Esophagus mucosa (tissue), 1 donor: Measurements from ENCODE around the gene KBTBD12. TPM values are rescaled to one million over a fixed set of nuclear protein-coding genes. Genes with fewer than 3 reads are reported as not detected.

ENCODE experiments used
- ATAC-seq: fragments of 200-7000 bp; cut with Tn5 transposase; one replicate; pipeline ENCODE4 v1.9.1; 2020
- total RNA-seq: library from RNA; stranded (reverse); gene quantifications from one replicate; pipeline ENCODE4 v1.2.4, GENCODE V29; 2023
- donor health status: DM: yes; HTN: yes; CAD: no.

The KBTBD12 gene
- total RNA-seq = not detected

- no peak for ATAC-seq
Observed at GRCh38 chr3:127915115-127915936, at the start of gene KBTBD12. Gene KBTBD12, plus strand, starts transcription at chr3:127915232. Its CDS starts 7,830 bp downstream, at chr3:127923062.

- ATAC-seq = no peak
Observed at GRCh38 chr3:127865941-127866340, 49.1 kb upstream of the KBTBD12 start.

- ATAC-seq = no peak
Observed at GRCh38 chr3:127867412-127867811, 47.6 kb upstream of the KBTBD12 start.

- ATAC-seq = no peak
Observed at GRCh38 chr3:127867986-127868385, 47.0 kb upstream of the KBTBD12 start.

GRCh38 chr3:127870156-127870555 is 44.9 kb upstream of the KBTBD12 start:
- ATAC-seq = no peak

- peak; percentile 80 for ATAC-seq
Observed at GRCh38 chr3:127874097-127874496, 40.9 kb upstream of the KBTBD12 start.

GRCh38 chr3:127881586-127881985 is 33.4 kb upstream of the KBTBD12 start:
- no peak for ATAC-seq

- ATAC-seq = no peak
Observed at GRCh38 chr3:127884041-127884440, 31.0 kb upstream of the KBTBD12 start.

DNA sequence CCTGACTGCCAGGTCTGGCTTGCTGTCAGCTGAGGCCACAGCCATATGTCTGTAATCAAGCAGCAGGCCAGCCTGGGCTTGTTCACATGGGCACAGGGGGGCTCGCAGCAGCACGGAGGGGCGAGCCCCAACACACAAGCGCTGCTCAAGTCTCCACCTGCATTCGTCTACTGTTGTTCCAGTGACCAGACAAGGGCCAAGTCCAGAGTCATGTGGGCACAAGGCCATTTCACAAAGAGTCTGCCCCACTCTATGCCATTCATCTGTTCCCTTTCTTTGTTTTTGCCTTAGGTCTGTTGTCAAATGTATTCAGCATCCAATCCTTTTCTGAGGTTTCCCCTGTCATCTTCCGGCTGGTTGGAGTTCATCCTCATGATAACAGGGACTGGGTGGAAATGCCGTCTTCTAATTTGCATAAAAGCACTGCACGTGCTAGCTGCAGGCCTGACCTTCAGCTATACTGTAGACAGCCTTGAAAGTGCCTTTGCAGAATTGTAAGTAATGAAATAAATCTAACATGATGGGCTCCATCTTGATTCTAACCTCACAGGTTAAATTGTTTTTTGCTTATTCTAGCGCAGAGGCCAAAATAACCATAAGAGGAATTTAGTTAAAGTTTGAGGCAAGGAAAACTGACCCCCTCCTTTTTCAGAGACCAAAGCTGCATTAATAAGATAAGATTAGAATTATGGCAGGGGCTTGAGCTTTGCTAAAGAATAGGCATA is 28.6 kb upstream of the KBTBD12 start:
- no peak for ATAC-seq

- ATAC-seq = no peak
Observed at GRCh38 chr3:127886956-127887231, 28.1 kb upstream of the KBTBD12 start.

GRCh38 chr3:127887321-127887720 is 27.7 kb upstream of the KBTBD12 start:
- ATAC-seq = no peak

DNA sequence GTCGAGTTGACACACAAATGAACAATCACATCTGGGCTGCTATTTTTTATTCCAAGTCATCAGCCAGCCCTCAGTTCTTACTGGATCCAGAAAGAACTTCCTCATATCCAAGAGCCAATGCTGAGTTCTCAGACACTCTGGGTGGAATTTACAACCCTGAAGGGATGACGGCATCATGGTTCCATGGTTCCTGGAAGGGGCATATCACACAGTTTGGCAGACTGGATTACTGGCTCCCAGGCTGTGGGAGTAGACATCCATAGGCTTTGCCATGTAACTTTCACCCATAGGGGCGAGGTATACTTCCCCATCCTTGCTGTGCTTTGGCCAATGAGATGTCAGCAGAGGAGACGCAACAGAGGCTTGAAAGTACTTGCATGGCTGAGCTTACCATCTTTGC is 26.9 kb upstream of the KBTBD12 start:
- no peak for ATAC-seq

DNA sequence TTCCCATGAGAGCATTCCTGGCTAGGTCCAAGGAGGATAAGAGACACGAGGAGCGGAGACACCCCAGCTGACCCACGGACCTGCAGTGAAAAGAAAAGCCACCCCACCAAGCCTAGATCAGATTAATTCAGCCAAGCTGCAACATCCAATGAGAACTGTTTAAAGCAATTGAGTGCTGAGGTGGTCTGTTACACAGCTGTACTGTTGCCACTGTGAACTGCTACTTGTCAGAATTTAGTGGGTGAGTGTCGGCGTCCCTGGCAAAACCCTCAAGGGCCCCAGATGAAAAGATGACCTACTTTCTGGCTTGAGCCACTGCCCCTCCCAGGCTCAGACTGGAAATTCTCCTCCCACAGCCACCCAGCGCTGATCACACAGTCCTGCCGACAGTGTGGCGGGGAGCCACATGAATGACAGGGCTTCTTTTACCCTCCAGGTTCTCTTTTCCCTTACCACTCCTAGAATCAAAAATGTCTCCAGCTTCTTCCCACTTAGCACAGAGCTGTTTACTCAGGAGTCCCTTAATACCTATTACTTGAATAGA is 26.4 kb upstream of the KBTBD12 start:
- peak; percentile 67 for ATAC-seq

GRCh38 chr3:127889461-127889863 is 25.6 kb upstream of the KBTBD12 start:
- peak; percentile 40 for ATAC-seq

- ATAC-seq = peak; percentile 60
Observed at GRCh38 chr3:127889976-127890650, 24.9 kb upstream of the KBTBD12 start.

DNA sequence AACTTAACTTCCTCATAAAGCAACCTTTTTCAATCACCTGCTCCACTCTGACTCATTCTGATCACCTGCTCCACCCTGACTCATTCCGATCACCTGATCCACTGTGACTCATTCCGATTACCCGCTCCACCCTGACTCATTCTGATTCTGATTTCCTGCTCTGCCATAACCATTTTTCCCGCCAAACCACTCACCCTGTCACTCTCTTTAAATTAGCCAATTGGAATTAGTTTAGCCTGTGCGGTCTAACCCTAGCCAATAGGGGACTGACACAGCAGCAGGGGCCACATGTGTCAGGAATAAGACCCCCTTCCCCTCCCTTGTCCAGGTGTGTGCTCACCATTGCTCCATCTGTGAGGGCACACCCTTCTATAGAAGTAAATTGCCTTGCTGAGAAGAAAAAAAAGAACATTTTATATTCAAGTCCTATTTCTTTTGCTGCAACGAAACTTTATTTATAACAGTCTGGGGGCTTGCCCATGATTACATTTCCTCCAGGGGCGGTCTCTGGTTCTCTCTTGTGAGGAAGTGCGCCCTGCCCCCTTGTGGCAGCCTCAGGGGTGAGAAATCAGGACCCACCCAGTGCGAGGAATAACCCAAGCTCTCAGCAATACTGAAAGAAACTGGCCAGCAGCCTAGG is 24.3 kb upstream of the KBTBD12 start:
- peak; percentile 75 for ATAC-seq

DNA sequence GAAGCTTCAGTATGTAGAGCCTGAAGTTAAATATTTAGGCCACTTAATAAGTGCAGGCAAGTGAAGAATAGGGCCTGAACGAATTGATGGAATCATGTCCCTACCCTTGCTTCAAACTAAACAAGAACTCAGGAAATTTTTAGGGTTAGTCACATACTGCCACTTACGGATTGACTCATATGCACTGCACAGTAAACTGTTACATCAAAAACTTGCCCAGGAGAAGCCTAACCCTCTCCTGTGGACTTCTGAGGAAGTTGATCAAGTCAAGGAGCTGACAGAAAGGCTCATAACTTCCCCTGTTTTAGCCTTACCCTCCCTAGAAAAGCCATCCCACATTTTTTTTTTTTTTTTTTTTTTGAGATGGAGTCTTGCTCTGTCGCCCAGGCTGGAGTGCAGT is 20.6 kb upstream of the KBTBD12 start:
- no peak for ATAC-seq

- ATAC-seq = no peak
Observed at GRCh38 chr3:127899200-127899599, 15.8 kb upstream of the KBTBD12 start.

DNA sequence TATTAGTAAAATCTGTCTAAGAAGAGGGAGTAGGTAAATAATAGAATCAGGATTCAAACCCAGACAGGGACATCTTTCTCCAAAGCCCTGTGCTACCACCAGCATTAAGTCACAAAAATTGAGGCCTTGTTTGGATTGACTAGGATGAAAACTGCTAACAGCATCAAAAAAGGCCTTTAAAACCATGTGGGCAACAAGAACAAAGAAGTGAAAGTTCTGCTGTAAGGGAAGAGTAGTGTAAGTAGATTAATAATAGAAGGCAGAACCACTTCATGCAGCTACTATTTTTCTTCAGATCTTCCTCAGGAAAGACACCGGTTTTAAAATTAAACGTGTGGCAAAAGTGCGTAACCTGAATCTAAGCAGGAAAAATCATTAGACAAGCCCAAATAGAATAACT is 15.3 kb upstream of the KBTBD12 start:
- no peak for ATAC-seq

GRCh38 chr3:127900536-127900935 is 14.5 kb upstream of the KBTBD12 start:
- no peak for ATAC-seq

- ATAC-seq = no peak
Observed at GRCh38 chr3:127902486-127902885, 12.5 kb upstream of the KBTBD12 start.

GRCh38 chr3:127903611-127904375 is 11.2 kb upstream of the KBTBD12 start:
- no peak for ATAC-seq
